GM19455 (cell line): ENCODE data around the gene PLXNC1.
A peak's percentile ranks its signal among the peaks of the same experiment; 100 is the strongest.

ENCODE experiments used
- ATAC-seq: cut with Tn5 transposase; IDR thresholded peaks from one replicate; pipeline ENCODE4 v1.9.1; 2021; ENCODE audit not compliant: unreplicated experiment

Gene PLXNC1

DNA sequence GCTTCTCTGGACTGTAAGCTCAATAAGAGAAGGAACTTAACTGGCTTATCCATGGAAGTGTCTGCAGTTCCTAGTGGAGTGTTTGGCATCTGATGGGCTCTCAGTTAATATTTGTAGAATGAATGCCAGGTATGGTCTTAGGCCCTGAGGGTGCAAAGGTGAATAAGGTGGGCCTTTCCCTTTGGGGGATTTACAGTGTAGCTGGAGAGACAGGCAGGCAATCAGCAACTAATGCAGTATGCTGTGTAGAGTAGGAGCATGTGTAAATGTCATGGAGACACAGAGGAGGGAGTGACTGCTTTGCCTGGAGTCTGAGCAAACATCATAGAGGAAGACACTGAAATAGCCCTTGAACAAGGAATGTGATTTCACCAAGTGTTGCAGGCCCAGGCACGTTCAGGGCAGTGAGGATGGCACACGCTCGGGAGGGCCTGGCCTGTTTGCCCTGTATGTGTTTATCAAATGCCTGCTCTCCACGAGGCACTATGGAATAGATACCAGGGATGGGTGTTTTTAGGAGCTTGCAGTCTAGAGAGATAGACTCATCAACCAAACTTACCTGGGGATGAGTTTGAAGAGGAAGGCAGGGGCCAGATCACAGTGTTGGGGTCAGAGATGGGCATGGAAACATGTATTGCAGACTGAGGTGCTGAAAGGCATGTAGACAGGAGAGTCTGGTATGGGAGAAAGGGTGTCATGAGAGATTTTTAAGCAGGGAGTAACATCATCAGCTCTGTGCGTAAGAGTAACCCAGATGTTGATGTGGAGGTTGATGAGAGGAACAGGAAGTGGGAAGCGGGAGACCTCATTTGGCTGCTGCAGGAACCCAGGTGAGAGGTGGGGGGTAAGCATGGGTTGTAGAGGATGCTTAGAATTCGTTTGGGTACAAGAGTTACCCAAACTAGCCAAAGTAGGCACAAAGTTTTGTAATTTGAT lies 54.1 kb downstream of the PLXNC1 start:
- no peak for ATAC-seq

DNA sequence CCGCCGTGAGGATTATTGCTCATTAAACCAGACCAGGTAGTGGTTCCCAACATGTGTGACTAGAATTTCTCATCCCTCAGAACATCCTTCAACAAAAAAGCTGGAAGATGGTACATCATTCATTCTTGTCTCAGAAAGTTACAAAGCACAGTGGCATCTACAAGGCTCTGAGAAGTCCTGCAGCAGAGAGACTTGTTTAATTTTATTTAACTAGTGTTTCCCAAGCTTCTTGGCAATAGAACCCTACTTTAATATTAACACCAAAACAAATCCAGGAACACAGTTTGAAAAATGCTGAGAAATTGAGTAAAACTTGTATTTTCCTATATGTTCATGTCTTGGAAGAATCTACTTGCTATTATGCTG lies 54.8 kb downstream of the PLXNC1 start:
- no peak for ATAC-seq

DNA sequence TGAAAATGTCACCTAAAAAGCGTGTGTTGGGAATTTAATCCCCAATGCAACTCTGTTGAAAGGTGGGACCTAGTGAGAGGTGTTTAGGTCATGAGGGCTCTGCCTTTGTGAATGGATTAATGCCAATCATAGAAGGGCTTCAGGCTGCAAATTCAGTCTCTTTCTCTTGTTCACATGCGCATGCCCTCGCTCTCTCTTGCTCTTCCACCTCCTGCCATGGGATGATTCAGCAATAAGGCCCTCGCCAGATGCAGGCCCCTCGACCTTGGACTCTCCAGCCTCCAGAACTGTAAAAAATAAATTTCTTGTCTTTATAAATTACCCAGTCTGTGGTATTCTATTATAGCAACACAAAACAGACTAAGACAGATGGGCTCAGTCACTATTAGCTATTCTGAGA lies 55.4 kb downstream of the PLXNC1 start:
- ATAC-seq = no peak

- ATAC-seq = no peak
Measured at GRCh38 chr12:94204499-94205247, 56.3 kb downstream of the PLXNC1 start.

GRCh38 chr12:94205822-94206221 lies 57.4 kb downstream of the PLXNC1 start:
- no peak for ATAC-seq

DNA sequence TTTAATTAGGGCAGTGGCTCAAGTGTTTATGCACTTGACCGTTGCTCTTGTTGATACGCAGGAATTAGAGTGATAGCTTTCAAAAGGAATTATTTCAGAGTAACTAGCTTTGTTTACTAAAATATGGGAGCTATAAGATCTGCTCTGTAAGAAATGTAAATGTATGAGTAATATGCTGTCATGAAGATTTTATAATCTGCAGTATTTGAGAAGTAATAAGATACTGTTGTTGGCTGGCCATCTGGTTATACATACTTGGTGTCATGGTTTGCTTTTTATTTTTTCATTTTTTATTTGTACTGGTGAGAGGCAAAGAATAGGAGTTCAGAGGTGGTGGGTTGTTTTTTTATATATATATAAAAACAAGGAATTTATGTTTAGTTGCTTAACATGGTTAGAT lies 58.5 kb downstream of the PLXNC1 start:
- ATAC-seq = no peak

DNA sequence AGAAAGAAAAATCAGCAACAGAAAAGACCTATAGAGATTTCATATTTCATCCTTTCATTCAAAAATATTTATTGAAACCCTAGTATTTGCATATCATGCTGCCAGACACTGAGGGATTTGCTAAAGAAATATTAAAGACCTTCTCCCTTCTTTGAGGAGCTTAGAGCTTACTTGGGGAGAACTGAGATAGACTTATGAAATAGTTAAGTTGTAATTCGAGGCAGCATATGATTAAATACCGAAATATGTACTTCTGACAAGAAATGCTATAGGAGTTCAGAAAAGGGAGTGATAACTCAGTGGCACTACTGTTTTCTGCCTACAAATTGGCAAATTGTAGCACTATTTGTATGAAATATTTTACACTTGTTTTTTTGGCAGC lies 59.1 kb downstream of the PLXNC1 start:
- no peak for ATAC-seq

GRCh38 chr12:94207849-94208621 lies 59.7 kb downstream of the PLXNC1 start:
- peak; percentile 82 for ATAC-seq

GRCh38 chr12:94208622-94208966 lies 60.2 kb downstream of the PLXNC1 start:
- ATAC-seq = peak; percentile 18

GRCh38 chr12:94209240-94209639 lies 60.9 kb downstream of the PLXNC1 start:
- ATAC-seq = no peak

- ATAC-seq = no peak
Measured at GRCh38 chr12:94211021-94211420, 62.6 kb downstream of the PLXNC1 start.

GRCh38 chr12:94218233-94218632 lies 69.9 kb downstream of the PLXNC1 start:
- ATAC-seq = no peak

DNA sequence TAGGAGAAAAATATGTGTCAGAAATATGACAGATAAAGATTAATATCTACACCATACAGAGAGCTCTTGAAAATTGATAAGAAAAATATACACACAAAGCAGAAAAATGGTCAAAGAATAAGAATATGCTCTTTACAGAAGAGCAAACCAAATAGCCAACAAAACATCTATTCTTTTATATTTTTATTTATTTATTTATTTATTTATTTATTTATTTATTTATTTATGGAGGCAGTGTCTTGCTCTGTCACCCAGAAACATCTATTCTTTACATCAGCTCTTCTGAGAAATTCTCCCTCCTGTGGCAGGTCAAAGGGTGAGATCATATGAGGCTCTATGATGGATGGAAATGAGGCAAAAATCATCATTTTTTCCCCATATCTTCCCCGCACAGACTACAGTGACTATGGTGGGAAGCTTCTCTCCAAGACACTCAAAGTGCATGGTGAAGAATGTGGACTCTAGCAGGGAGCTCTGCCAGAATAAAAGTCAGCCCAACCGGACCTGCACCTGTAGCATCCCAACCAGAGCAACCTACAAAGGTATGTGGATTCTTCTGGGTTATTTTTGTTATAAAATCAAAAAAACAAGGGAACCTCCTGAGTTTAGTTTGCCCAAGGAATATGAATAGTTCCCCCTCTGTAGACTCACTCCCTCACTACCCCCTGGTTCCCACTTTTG lies 71.4 kb downstream of the PLXNC1 start:
- no peak for ATAC-seq

DNA sequence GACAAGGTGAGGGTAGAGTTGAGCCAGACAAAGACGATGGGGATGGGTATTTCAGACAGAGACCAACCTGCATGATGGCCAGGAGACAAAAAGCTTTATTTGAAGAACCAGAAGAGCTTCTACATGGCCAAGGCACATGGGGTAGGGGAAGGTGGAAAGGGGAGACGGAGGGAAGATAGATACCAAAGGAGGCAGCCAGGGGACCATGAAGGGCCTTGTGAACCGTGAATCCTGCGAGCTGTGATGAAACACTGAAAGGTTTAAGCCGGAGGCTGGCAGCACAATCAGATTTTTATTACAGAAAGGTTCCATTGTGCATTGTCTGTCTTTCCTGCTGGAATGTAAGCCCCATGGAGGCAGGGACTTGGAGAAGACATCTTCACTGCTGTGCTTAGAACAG lies 72.4 kb downstream of the PLXNC1 start:
- no peak for ATAC-seq

- no peak for ATAC-seq
Measured at GRCh38 chr12:94222351-94223084, 74.1 kb downstream of the PLXNC1 start.

GRCh38 chr12:94223842-94224241 lies 75.5 kb downstream of the PLXNC1 start:
- no peak for ATAC-seq

GRCh38 chr12:94225506-94225905 lies 77.1 kb downstream of the PLXNC1 start:
- no peak for ATAC-seq

GRCh38 chr12:94225947-94226630 lies 77.7 kb downstream of the PLXNC1 start:
- no peak for ATAC-seq

DNA sequence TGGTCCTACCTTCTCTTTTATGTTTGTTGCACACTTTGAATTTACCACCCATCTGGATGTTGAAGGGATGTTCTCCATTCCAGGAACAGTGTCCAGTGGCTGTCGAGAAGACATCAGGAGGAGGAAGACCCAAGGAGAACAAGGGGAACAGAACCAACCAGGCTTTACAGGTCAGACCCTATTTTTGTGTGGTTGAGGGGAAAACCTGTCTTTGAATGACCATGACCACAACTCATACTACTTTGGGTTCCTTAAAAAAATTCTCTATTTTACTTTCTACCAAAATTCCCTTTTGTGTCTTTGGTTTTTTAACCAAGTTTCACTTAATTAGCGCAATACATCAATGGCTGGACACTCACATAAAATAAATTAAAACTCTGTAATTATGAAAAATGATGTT lies 78.7 kb downstream of the PLXNC1 start:
- no peak for ATAC-seq

DNA sequence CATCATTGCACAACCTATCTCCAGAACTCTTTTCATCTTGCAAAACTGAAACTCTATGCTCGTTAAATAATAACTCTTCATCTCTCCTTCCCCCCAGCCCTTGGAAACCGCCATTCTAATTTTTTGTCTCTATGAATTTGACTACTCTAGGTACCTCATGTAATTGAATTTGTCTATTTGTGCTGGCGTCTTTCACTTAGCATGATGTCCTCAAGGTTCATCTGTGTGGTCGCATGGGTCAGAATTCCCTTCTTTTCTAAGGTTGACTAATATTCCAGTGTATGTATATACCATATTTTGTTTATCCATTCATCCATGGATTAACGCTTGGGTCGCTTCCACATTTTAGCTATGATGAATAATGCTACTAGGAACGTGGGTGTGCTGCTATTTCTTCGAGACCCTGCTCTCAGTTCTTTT lies 80.1 kb downstream of the PLXNC1 start:
- no peak for ATAC-seq
